GM12878 (cell line): ENCODE data around the gene PTEN.
"Not testable (repeated sequence)": the region's sequence is repeated elsewhere in the genome, so short reads cannot be mapped to it uniquely, and the experiment has no call there.

Source experiments
- CBFB ChIP-seq: IDR thresholded peaks from 2 replicates; pipeline ENCODE4 v1.6.1; 2016; ENCODE audit warnings: antibody characterized with exemption, low read depth
- CEBPB ChIP-seq, 2 experiments: fragments of 150-350 bp in 1 of 2; IDR thresholded peaks; 2 replicates each; pipeline ENCODE4 v1.6.1; 2012 to 2014; ENCODE audit warnings: low read depth in 2 of 2, low read length in 2 of 2, borderline replicate concordance in 1 of 2, inconsistent platforms in 1 of 2
- EZH2 ChIP-seq: IDR thresholded peaks from 2 replicates; pipeline ENCODE4 v1.6.1; 2012; ENCODE audit warnings: low read depth, mild to moderate bottlenecking, control low read depth, inconsistent platforms, low read length, borderline replicate concordance; ENCODE audit not compliant: control insufficient read depth
- FOXK2 ChIP-seq: fragments of 450-650 bp; IDR thresholded peaks from 2 replicates; pipeline ENCODE4 v1.6.1; 2017; ENCODE audit warnings: mild to moderate bottlenecking, moderate library complexity
- NFYA ChIP-seq: IDR thresholded peaks from 2 replicates; pipeline ENCODE4 v1.6.1; 2011; ENCODE audit warnings: low read depth, mild to moderate bottlenecking, low read length, improper control_type of control experiment, borderline replicate concordance
- NR2F1 ChIP-seq: fragments of 450-650 bp; conservative IDR thresholded peaks from 2 replicates; pipeline ENCODE4 v1.6.1; 2017; ENCODE audit warnings: mild to moderate bottlenecking
- POLR2A ChIP-seq: IDR thresholded peaks from 2 replicates; pipeline ENCODE4 v1.6.1; 2011; ENCODE audit warnings: low read depth, mild to moderate bottlenecking, low read length
- POLR2AphosphoS5 ChIP-seq: IDR thresholded peaks from 2 replicates; pipeline ENCODE4 v1.6.1; 2011; ENCODE audit warnings: mild to moderate bottlenecking, low read length, inconsistent platforms
- SPI1 ChIP-seq: IDR thresholded peaks from 2 replicates; pipeline ENCODE4 v1.6.1; 2011; ENCODE audit warnings: low read depth, mild to moderate bottlenecking, low read length, moderate library complexity, borderline replicate concordance; ENCODE audit not compliant: insufficient read depth
- TAF1 ChIP-seq: IDR thresholded peaks from 2 replicates; pipeline ENCODE4 v1.6.1; 2011; ENCODE audit warnings: mild to moderate bottlenecking, low read depth, low read length, borderline replicate concordance
- ZNF274 ChIP-seq: IDR thresholded peaks from one replicate; pipeline ENCODE4 v1.8.0; 2011; ENCODE audit not compliant: insufficient read length, insufficient read depth
- TF ChIP-seq, protein P1 (sequence below), 3 experiments: IDR thresholded peaks in 2 of 3; conservative IDR thresholded peaks in 1 of 3; 2 replicates each; pipeline ENCODE4 v1.5.1; 2011; ENCODE audit warnings: low read depth in 3 of 3, low read length in 3 of 3, mild to moderate bottlenecking in 3 of 3, control low read depth in 2 of 3, moderate library complexity in 2 of 3, inconsistent platforms in 1 of 3, mixed read lengths in 1 of 3; ENCODE audit not compliant: control insufficient read depth in 2 of 3, insufficient read depth in 1 of 3; ENCODE audit errors: extremely low read depth in 1 of 3

DNA sequence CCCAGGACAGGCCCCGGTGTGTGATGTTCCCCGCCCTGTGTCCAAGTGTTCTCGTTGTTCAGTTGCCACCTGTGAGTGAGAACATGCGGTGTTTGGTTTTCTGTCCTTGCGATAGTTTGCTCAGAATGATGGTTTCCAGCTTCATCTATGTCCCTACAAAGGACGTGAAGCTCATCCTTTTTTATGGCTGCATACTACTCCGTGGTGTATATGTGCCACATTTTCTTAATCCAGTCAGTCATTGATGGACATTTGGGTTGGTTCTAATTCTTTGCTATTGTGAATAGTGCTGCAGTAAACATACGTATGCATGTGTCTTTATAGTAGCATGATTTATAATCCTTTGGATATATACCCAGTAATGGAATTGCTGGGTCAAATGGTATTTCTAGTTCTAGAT is 34.5 kb downstream of the PTEN start:
- not testable (repeated sequence) for TF ChIP-seq POLR2AphosphoS5; EZH2; ZNF274; SPI1; FOXK2; TAF1; CEBPB (IDR thresholded peaks at IDR 0.05; ENCODE audit: borderline replicate concordance in 1 of 2, low read depth in 2 of 2, low read length in 2 of 2); NR2F1; CBFB; NFYA; POLR2A
- TF ChIP-seq, protein P1, sequence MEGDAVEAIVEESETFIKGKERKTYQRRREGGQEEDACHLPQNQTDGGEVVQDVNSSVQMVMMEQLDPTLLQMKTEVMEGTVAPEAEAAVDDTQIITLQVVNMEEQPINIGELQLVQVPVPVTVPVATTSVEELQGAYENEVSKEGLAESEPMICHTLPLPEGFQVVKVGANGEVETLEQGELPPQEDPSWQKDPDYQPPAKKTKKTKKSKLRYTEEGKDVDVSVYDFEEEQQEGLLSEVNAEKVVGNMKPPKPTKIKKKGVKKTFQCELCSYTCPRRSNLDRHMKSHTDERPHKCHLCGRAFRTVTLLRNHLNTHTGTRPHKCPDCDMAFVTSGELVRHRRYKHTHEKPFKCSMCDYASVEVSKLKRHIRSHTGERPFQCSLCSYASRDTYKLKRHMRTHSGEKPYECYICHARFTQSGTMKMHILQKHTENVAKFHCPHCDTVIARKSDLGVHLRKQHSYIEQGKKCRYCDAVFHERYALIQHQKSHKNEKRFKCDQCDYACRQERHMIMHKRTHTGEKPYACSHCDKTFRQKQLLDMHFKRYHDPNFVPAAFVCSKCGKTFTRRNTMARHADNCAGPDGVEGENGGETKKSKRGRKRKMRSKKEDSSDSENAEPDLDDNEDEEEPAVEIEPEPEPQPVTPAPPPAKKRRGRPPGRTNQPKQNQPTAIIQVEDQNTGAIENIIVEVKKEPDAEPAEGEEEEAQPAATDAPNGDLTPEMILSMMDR (IDR thresholded peaks at IDR 0.05 in 2 of 3, conservative IDR thresholded peaks at IDR 0.05 in 1 of 3; ENCODE audit: control insufficient read depth in 2 of 3, extremely low read depth in 1 of 3, insufficient read depth in 1 of 3, low read depth in 3 of 3, low read length in 3 of 3): not testable (repeated sequence)
